ENCODE data around the gene NOXO1.

DNA sequence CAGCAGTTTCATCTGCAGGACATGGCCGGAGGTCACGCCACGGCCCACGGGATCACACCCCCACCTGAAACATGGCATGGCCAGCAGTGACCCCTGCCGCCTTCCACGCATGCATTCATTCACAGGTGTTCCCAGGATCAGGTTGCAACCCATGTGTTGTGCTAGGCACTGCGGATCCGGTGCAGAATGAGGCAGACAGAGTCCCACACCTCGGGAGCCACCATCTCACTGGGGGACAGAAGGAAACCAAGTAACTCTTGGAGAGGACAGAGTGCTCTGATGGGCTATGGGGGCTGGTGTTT is 33.9 kb downstream of the NOXO1 start:
- TF ChIP-seq SRF (IDR thresholded peaks at IDR 0.05; ENCODE audit: low read depth in 2 of 2, low read length in 2 of 2) (no peak), HDGF (IDR thresholded peaks at IDR 0.05) (no peak), EZH2 (IDR thresholded peaks at IDR 0.05; ENCODE audit: borderline replicate concordance, control insufficient read depth, low read depth, low read length) (no peak), POLR2A (IDR thresholded peaks at IDR 0.05; ENCODE audit: low read depth, low read length) (no peak), EP300 (IDR thresholded peaks at IDR 0.05; ENCODE audit: borderline replicate concordance in 1 of 2, control insufficient read depth in 1 of 2, low read depth in 2 of 2, low read length in 2 of 2) (no peak), KDM1A (IDR thresholded peaks at IDR 0.05; ENCODE audit: borderline replicate concordance) (no peak), SIN3A (IDR thresholded peaks at IDR 0.05; ENCODE audit: low read depth, low read length) (no peak), POLR2AphosphoS2 (IDR thresholded peaks at IDR 0.05; ENCODE audit: low read depth, low read length) (no peak), SP1 (IDR thresholded peaks at IDR 0.05; ENCODE audit: low read depth, low read length) (no peak)
- TF ChIP-seq, protein P1, sequence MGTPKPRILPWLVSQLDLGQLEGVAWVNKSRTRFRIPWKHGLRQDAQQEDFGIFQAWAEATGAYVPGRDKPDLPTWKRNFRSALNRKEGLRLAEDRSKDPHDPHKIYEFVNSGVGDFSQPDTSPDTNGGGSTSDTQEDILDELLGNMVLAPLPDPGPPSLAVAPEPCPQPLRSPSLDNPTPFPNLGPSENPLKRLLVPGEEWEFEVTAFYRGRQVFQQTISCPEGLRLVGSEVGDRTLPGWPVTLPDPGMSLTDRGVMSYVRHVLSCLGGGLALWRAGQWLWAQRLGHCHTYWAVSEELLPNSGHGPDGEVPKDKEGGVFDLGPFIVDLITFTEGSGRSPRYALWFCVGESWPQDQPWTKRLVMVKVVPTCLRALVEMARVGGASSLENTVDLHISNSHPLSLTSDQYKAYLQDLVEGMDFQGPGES (IDR thresholded peaks at IDR 0.05) = no peak
- TF ChIP-seq, protein P2, sequence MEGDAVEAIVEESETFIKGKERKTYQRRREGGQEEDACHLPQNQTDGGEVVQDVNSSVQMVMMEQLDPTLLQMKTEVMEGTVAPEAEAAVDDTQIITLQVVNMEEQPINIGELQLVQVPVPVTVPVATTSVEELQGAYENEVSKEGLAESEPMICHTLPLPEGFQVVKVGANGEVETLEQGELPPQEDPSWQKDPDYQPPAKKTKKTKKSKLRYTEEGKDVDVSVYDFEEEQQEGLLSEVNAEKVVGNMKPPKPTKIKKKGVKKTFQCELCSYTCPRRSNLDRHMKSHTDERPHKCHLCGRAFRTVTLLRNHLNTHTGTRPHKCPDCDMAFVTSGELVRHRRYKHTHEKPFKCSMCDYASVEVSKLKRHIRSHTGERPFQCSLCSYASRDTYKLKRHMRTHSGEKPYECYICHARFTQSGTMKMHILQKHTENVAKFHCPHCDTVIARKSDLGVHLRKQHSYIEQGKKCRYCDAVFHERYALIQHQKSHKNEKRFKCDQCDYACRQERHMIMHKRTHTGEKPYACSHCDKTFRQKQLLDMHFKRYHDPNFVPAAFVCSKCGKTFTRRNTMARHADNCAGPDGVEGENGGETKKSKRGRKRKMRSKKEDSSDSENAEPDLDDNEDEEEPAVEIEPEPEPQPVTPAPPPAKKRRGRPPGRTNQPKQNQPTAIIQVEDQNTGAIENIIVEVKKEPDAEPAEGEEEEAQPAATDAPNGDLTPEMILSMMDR (IDR thresholded peaks at IDR 0.05 in 2 of 3, conservative IDR thresholded peaks at IDR 0.05 in 1 of 3; ENCODE audit: control insufficient read depth in 2 of 3, extremely low read depth in 1 of 3, insufficient read depth in 1 of 3, low read depth in 3 of 3, low read length in 3 of 3) = no peak
- TF ChIP-seq, protein P3, sequence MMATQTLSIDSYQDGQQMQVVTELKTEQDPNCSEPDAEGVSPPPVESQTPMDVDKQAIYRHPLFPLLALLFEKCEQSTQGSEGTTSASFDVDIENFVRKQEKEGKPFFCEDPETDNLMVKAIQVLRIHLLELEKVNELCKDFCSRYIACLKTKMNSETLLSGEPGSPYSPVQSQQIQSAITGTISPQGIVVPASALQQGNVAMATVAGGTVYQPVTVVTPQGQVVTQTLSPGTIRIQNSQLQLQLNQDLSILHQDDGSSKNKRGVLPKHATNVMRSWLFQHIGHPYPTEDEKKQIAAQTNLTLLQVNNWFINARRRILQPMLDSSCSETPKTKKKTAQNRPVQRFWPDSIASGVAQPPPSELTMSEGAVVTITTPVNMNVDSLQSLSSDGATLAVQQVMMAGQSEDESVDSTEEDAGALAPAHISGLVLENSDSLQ (IDR thresholded peaks at IDR 0.05) = no peak

All from GM12878 (cell line).